Activated CD4-positive, alpha-beta T cell treated with anti-CD3 and anti-CD28 coated beads for 48 hours (primary cell): ENCODE measurements around the gene PRMT2.
"Not testable (repeated sequence)": the region's sequence is repeated elsewhere in the genome, so short reads cannot be mapped to it uniquely, and the experiment has no call there.

Experiments used
- DNase-seq: peaks from one replicate; pipeline ENCODE4 v3.0.0-alpha.2; 2020

The PRMT2 gene

GRCh38 chr21:46618738-46619379 is 16.6 kb upstream of the PRMT2 start:
- DNase-seq = no peak

GRCh38 chr21:46619846-46620245 is 15.6 kb upstream of the PRMT2 start:
- no peak for DNase-seq

GRCh38 chr21:46620846-46621245 is 14.6 kb upstream of the PRMT2 start:
- DNase-seq = no peak

- DNase-seq = no peak
These were observed 13.9 kb upstream of the PRMT2 start for GRCh38 chr21:46621457-46622182.

- DNase-seq = no peak
These were observed 13.2 kb upstream of the PRMT2 start for GRCh38 chr21:46622226-46622625.

GRCh38 chr21:46624050-46624449 is 11.4 kb upstream of the PRMT2 start:
- DNase-seq = no peak

- DNase-seq = no peak
These were observed 9.7 kb upstream of the PRMT2 start for GRCh38 chr21:46625759-46626158.

- no peak for DNase-seq
These were observed 8.9 kb upstream of the PRMT2 start for GRCh38 chr21:46626536-46626935.

- DNase-seq = no peak
These were observed 8.4 kb upstream of the PRMT2 start for GRCh38 chr21:46626975-46627501.

GRCh38 chr21:46627726-46628125 is 7.7 kb upstream of the PRMT2 start:
- DNase-seq = no peak

- DNase-seq = no peak
These were observed 6.6 kb upstream of the PRMT2 start for GRCh38 chr21:46628868-46629267.

GRCh38 chr21:46630915-46631314 is 4.6 kb upstream of the PRMT2 start:
- DNase-seq = not testable (repeated sequence)

GRCh38 chr21:46633566-46633965 is 1.9 kb upstream of the PRMT2 start:
- no peak for DNase-seq

- peak; percentile 51 for DNase-seq
These were observed 1.0 kb upstream of the PRMT2 start for GRCh38 chr21:46634427-46634826.

GRCh38 chr21:46634966-46635323 is 529 bp upstream of the PRMT2 start:
- DNase-seq = no peak

- DNase-seq = no peak
These were observed 673 bp downstream of the PRMT2 start for GRCh38 chr21:46636181-46636512.

GRCh38 chr21:46636550-46637285 is 1.2 kb downstream of the PRMT2 start:
- DNase-seq = no peak

- DNase-seq = no peak
These were observed 2.7 kb downstream of the PRMT2 start for GRCh38 chr21:46637952-46638746.

- DNase-seq = no peak
These were observed 4.3 kb downstream of the PRMT2 start for GRCh38 chr21:46639489-46640386.

GRCh38 chr21:46641656-46642055 is 6.2 kb downstream of the PRMT2 start:
- DNase-seq = no peak

- DNase-seq = no peak
These were observed 8.1 kb downstream of the PRMT2 start for GRCh38 chr21:46643379-46644177.
